ENCODE results near the gene ZCCHC18. TPM values are rescaled to one million over a fixed set of nuclear protein-coding genes. Genes with fewer than 3 reads are reported as not detected.

ZCCHC18 gene
- total RNA-seq, 1 experiment from 2014 or later: 0.95 TPM

- no TSS peak for BruUV-seq (replicated peaks)
- intact Hi-C loops (cut with micrococcal nuclease; ENCODE audit: unreplicated experiment): loop anchor here (1.0 to 5.0 kb wide), 2 partner anchors 23 to 266 kb away; no protein-coding TSS in a partner anchor
Measured at GRCh38 chrX:104113222-104113965, 1.1 kb downstream of the ZCCHC18 start.

GRCh38 chrX:104117759-104118158 is 5.4 kb downstream of the ZCCHC18 start:
- H3K4me1 Mint-ChIP-seq (ENCODE audit: low read depth, unreplicated experiment): no peaks in the 10 kb centered on the region
- Histone ChIP-seq H3K36me3 (ENCODE audit: control insufficient read depth, insufficient read depth, low read length) (no peaks in the 10 kb centered on the region), H3K27me3 (replicated peaks; ENCODE audit: control insufficient read depth, insufficient read depth, low read length) (no peaks in the 10 kb centered on the region), H3K9me3 (no peaks in the 10 kb centered on the region), H3K4me3 (ENCODE audit: low read depth, low read length) (no peak overlapping the region), H3K4me1 (no peaks in the 10 kb centered on the region)
- TF ChIP-seq CTCF (IDR thresholded peaks at IDR 0.05; ENCODE audit: insufficient read depth in 1 of 2, low read depth in 1 of 2, low read length in 1 of 2, severe bottlenecking in 1 of 2, unreplicated experiment in 1 of 2): no peak
- H3K27me3 Mint-ChIP-seq (ENCODE audit: insufficient read depth, unreplicated experiment): no peaks in the 10 kb centered on the region
- intact Hi-C loops (cut with micrococcal nuclease; ENCODE audit: unreplicated experiment): no loop called here
- no peak overlapping the region for H3K27ac Mint-ChIP-seq (ENCODE audit: unreplicated experiment)
- no peak overlapping the region for H3K4me3 Mint-ChIP-seq (ENCODE audit: unreplicated experiment)
- no peaks in the 10 kb centered on the region for H3K9me3 Mint-ChIP-seq (ENCODE audit: unreplicated experiment)
- ChIA-PET POLR2A (no interaction called here), CTCF (no interaction called here)
- DNase-seq: no peak
- no peaks in the 10 kb centered on the region for H3K36me3 Mint-ChIP-seq (ENCODE audit: insufficient read depth, unreplicated experiment)
- no TSS peak for BruUV-seq (replicated peaks)

More at GRCh38 chrX:104113222-104113965, 1.1 kb downstream of the ZCCHC18 start:
- Mint-ChIP-seq H3K27me3 (ENCODE audit: insufficient read depth, unreplicated experiment) (no peaks in the 10 kb centered on the region), H3K4me3 (ENCODE audit: unreplicated experiment) (peak overlapping the region; percentile 89), H3K36me3 (ENCODE audit: insufficient read depth, unreplicated experiment) (no peaks in the 10 kb centered on the region), H3K27ac (ENCODE audit: unreplicated experiment) (no peak overlapping the region), H3K4me1 (ENCODE audit: low read depth, unreplicated experiment) (no peaks in the 10 kb centered on the region), H3K9me3 (ENCODE audit: unreplicated experiment) (no peaks in the 10 kb centered on the region)
- POLR2A ChIA-PET: no interaction called here
- no peaks in the 10 kb centered on the region for H3K4me1 ChIP-seq
- H3K4me3 ChIP-seq (ENCODE audit: low read depth, low read length): peak overlapping the region; percentile 64
- H3K27me3 ChIP-seq (replicated peaks; ENCODE audit: control insufficient read depth, insufficient read depth, low read length): no peaks in the 10 kb centered on the region
- CTCF ChIA-PET: interaction anchor here (1.0 to 2.4 kb wide), 2 partner anchors 200 to 268 kb away, joined by 4 to 8 read pairs; no protein-coding TSS in a partner anchor
- no peaks in the 10 kb centered on the region for H3K36me3 ChIP-seq (ENCODE audit: control insufficient read depth, insufficient read depth, low read length)
- peak; percentile 26 to 65 for TF ChIP-seq CTCF (IDR thresholded peaks at IDR 0.05; ENCODE audit: insufficient read depth in 1 of 2, low read depth in 1 of 2, low read length in 1 of 2, severe bottlenecking in 1 of 2, unreplicated experiment in 1 of 2)
- peak; percentile 58 to 67 for DNase-seq
- H3K9me3 ChIP-seq: no peaks in the 10 kb centered on the region

GRCh38 chrX:104118765-104119164 is 6.4 kb downstream of the ZCCHC18 start:
- DNase-seq: no peak
- no peaks in the 10 kb centered on the region for H3K36me3 Mint-ChIP-seq (ENCODE audit: insufficient read depth, unreplicated experiment)
- H3K27ac Mint-ChIP-seq (ENCODE audit: unreplicated experiment): no peak overlapping the region
- no peak overlapping the region for H3K4me3 ChIP-seq (ENCODE audit: low read depth, low read length)
- no peaks in the 10 kb centered on the region for H3K36me3 ChIP-seq (ENCODE audit: control insufficient read depth, insufficient read depth, low read length)
- TF ChIP-seq CTCF (IDR thresholded peaks at IDR 0.05; ENCODE audit: insufficient read depth in 1 of 2, low read depth in 1 of 2, low read length in 1 of 2, severe bottlenecking in 1 of 2, unreplicated experiment in 1 of 2): no peak
- no peaks in the 10 kb centered on the region for H3K4me1 Mint-ChIP-seq (ENCODE audit: low read depth, unreplicated experiment)
- ChIA-PET POLR2A (no interaction called here), CTCF (no interaction called here)
- H3K27me3 ChIP-seq (replicated peaks; ENCODE audit: control insufficient read depth, insufficient read depth, low read length): no peaks in the 10 kb centered on the region
- BruUV-seq (replicated peaks): no TSS peak
- no peaks in the 10 kb centered on the region for H3K4me1 ChIP-seq
- H3K27me3 Mint-ChIP-seq (ENCODE audit: insufficient read depth, unreplicated experiment): no peaks in the 10 kb centered on the region
- intact Hi-C loops (cut with micrococcal nuclease; ENCODE audit: unreplicated experiment): no loop called here
- no peaks in the 10 kb centered on the region for H3K9me3 ChIP-seq
- H3K4me3 Mint-ChIP-seq (ENCODE audit: unreplicated experiment): no peak overlapping the region
- no peaks in the 10 kb centered on the region for H3K9me3 Mint-ChIP-seq (ENCODE audit: unreplicated experiment)

All from Caco-2 (cell line).